K562 (cell line): ENCODE results near the gene STOM. TPM values are rescaled to one million over a fixed set of nuclear protein-coding genes. Genes with fewer than 3 reads are reported as not detected.
A peak's percentile ranks its signal among the peaks of the same experiment; 100 is the strongest.

ENCODE experiments used
- ATAC-seq: fragments of 200-7000 bp; cut with Tn5 transposase; 3 replicates; pipeline ENCODE4 v1.9.1; 2020; ENCODE audit warnings: moderate library complexity
- BruUV-seq: library from RNA; stranded (reverse); fragments of 400-500 nt; replicated peaks from 2 replicates; lab custom pipeline; 2021; lab: Mats Ljungman, UMichigan
- CTCF ChIA-PET: fragments of 300-600 bp; formaldehyde crosslinking; extraction: SDS; loops from one replicate; lab custom pipeline; 2021; ENCODE audit warnings: low intra/inter-chr PET ratio; lab: Yijun Ruan, JAX
- POLR2A ChIA-PET: fragments of 300-600, 350-650 bp; sonication (Branson Sonifier 250); formaldehyde crosslinking; extraction: SDS; loops from one replicate; lab custom pipeline; 2021; ENCODE audit warnings: antibody characterized with exemption, inconsistent platforms; lab: Yijun Ruan, JAX
- DNase-seq, 4 experiments: peaks; one replicate each; pipeline versions ENCODE4 v3.0.0 to v3.0.0-alpha.2; 2011 to 2018; ENCODE audit warnings: low spot score in 3 of 4, mixed read lengths in 3 of 4; ENCODE audit errors: extremely low read depth in 1 of 4
- FAIRE-seq: peaks from 2 replicates; lab custom pipeline; 2011; peaks lifted over from hg19 to GRCh38; lab: Jason Lieb, UNC
- H2AFZ ChIP-seq: 2 replicates; pipeline ENCODE4 v1.6.0; 2011; ENCODE audit warnings: low read depth, low read length, control low read depth, inconsistent platforms
- H3K27ac ChIP-seq: fragments of 200-600 bp; 3 replicates; pipeline ENCODE4 v1.8.0; 2011; ENCODE audit warnings: low read depth, mild to moderate bottlenecking, control low read depth, inconsistent platforms, low read length, moderate library complexity, mixed read lengths; ENCODE audit errors: extremely low read depth
- H3K27me3 ChIP-seq, 2 experiments: fragments of 300-600 bp in 1 of 2; 2 replicates in 1 of 2; 3 replicates in 1 of 2; pipeline versions ENCODE4 v1.6.0 to v1.8.0; 2011; ENCODE audit warnings: inconsistent platforms in 2 of 2, low read length in 2 of 2, mild to moderate bottlenecking in 1 of 2, mixed read lengths in 1 of 2, moderate library complexity in 1 of 2; ENCODE audit not compliant: control insufficient read depth in 2 of 2, insufficient read depth in 2 of 2
- H3K36me3 ChIP-seq: fragments of 300-600 bp; 3 replicates; pipeline ENCODE4 v1.8.0; 2011; ENCODE audit warnings: mild to moderate bottlenecking, low read length, inconsistent platforms; ENCODE audit not compliant: control insufficient read depth, insufficient read depth
- H3K4me1 ChIP-seq, 2 experiments: fragments of 200-600 bp in 1 of 2; replicated peaks in 1 of 2; 2 replicates in 1 of 2; 3 replicates in 1 of 2; pipeline versions ENCODE4 v1.5.1 to v1.8.0; 2011; ENCODE audit warnings: inconsistent platforms in 2 of 2, low read length in 2 of 2, mild to moderate bottlenecking in 1 of 2, mixed read lengths in 1 of 2, moderate library complexity in 1 of 2; ENCODE audit not compliant: control insufficient read depth in 2 of 2, insufficient read depth in 2 of 2
- H3K4me2 ChIP-seq: 2 replicates; pipeline ENCODE4 v1.6.1; 2011; ENCODE audit warnings: low read length, control low read depth, inconsistent platforms, mixed read lengths; ENCODE audit not compliant: insufficient read depth
- H3K4me3 ChIP-seq: fragments of 200-600 bp; sonication (generic), shearing (Covaris generic); 2 replicates; pipeline ENCODE4 v1.5.1; 2016; ENCODE audit warnings: control low read depth, inconsistent platforms
- H3K79me2 ChIP-seq: fragments of 200-600 bp; 3 replicates; pipeline ENCODE4 v1.8.0; 2011; ENCODE audit warnings: low read length, inconsistent platforms; ENCODE audit not compliant: control insufficient read depth, insufficient read depth
- H3K9ac ChIP-seq, 2 experiments: 2 replicates each; pipeline versions ENCODE4 v1.6.0 to v1.6.1; 2011; ENCODE audit warnings: low read depth in 2 of 2, low read length in 2 of 2, control low read depth in 1 of 2, inconsistent platforms in 1 of 2, mild to moderate bottlenecking in 1 of 2, mixed read lengths in 1 of 2; ENCODE audit not compliant: insufficient read depth in 1 of 2
- H3K9me1 ChIP-seq: one replicate; pipeline ENCODE4 v1.6.0; 2011; ENCODE audit warnings: inconsistent platforms, mild to moderate bottlenecking, low read length, moderate library complexity; ENCODE audit not compliant: control insufficient read depth, insufficient read depth
- H3K9me3 ChIP-seq: replicated peaks from 2 replicates; pipeline ENCODE4 v1.5.1; 2011; ENCODE audit warnings: low read depth, low read length, inconsistent platforms; ENCODE audit not compliant: control insufficient read depth, insufficient read depth
- H4K20me1 ChIP-seq: replicated peaks from 2 replicates; pipeline ENCODE4 v1.6.1; 2011; ENCODE audit warnings: low read length, inconsistent platforms, mixed read lengths; ENCODE audit not compliant: control insufficient read depth, insufficient read depth
- CTCF ChIP-seq, 3 experiments: IDR thresholded peaks in 2 of 3; conservative IDR thresholded peaks in 1 of 3; 2 replicates each; pipeline ENCODE4 v1.5.1; 2011 to 2012; ENCODE audit warnings: low read length in 3 of 3, mild to moderate bottlenecking in 3 of 3, control low read depth in 2 of 3, improper control_type of control experiment in 1 of 3, inconsistent platforms in 1 of 3, low read depth in 1 of 3, mixed read lengths in 1 of 3, moderate library complexity in 1 of 3; ENCODE audit not compliant: insufficient read depth in 2 of 3
- MNT ChIP-seq, 2 experiments: fragments of 450-650 bp; conservative IDR thresholded peaks; 2 replicates each; pipeline ENCODE4 v1.6.1; 2017; ENCODE audit warnings: mild to moderate bottlenecking in 2 of 2, moderate library complexity in 2 of 2
- REST ChIP-seq, 2 experiments: fragments of 450-650 bp; formaldehyde crosslinking in 1 of 2; IDR thresholded peaks; 2 replicates each; pipeline versions ENCODE4 v1.4.0 to v1.6.1; 2014 to 2020; ENCODE audit warnings: mild to moderate bottlenecking in 2 of 2, borderline replicate concordance in 1 of 2, low read depth in 1 of 2
- SAFB ChIP-seq: fragments of 200-400 bp; formaldehyde crosslinking; IDR thresholded peaks from 2 replicates; pipeline ENCODE4 v1.6.1; 2017; ENCODE audit warnings: low read depth, low read length, borderline replicate concordance
- SMC3 ChIP-seq: conservative IDR thresholded peaks from 2 replicates; pipeline ENCODE4 v1.6.1; 2011; ENCODE audit warnings: low read depth, low read length, improper control_type of control experiment; ENCODE audit not compliant: insufficient read depth
- ZNF24 ChIP-seq: fragments of 450-650 bp; IDR thresholded peaks from 2 replicates; pipeline ENCODE4 v1.6.1; 2016
- ZNF274 ChIP-seq: IDR thresholded peaks from 2 replicates; pipeline ENCODE4 v1.6.1; 2011; ENCODE audit warnings: low read depth, mild to moderate bottlenecking, low read length, moderate library complexity, borderline replicate concordance
- ZNF77 ChIP-seq: fragments of 250-450 bp; sonication (Bioruptor Pico); IDR thresholded peaks from 2 replicates; pipeline ENCODE4 v1.5.0; 2020
- WGBS: fragments of 100-300 bp; shearing (Covaris generic); methylation state at CpG from one replicate; pipeline ENCODE4 v1.1.6; 2016; ENCODE audit warnings: low coverage, mixed read lengths; ENCODE audit not compliant: insufficient coverage; ENCODE audit errors: missing lambda C conversion rate; 5-methylcytosine and 5-hydroxymethylcytosine counted together
- in situ Hi-C: fragments of 300-500 bp; cut with MboI; formaldehyde crosslinking; loops from 4 replicates; pipeline ENCODE4 v1.15.0; 2018; ENCODE audit warnings: inconsistent platforms, mixed read lengths
- intact Hi-C: fragments of 100-400 bp; cut with micrococcal nuclease; formaldehyde crosslinking; loops from 2 replicates; pipeline ENCODE4 v1.14.2; 2022
- polyA plus RNA-seq, 8 experiments: library from polyadenylated mRNA; depleted of rRNA in 4 of 8; stranded (reverse) in 5 of 8; unstranded in 3 of 8; fragments of >200 nt; fragmentation: Nextera tagmentation in 2 of 8; fragmentation: Illumina TruSeq in 1 of 8; extraction: Ambion mirVana in 2 of 8; extraction: Trizol in 1 of 8; gene quantifications; 2 replicates each; pipeline versions ENCODE4 v1.2.1 to v1.2.3, GENCODE V29; 2011 to 2014; ENCODE audit warnings: inconsistent platforms in 1 of 8, missing spikeins in 1 of 8
- total RNA-seq, 7 experiments: library from RNA; depleted of rRNA in 6 of 7; stranded (reverse); fragments of >200 nt in 6 of 7; fragmentation: Illumina TruSeq in 2 of 7; extraction: Trizol in 2 of 7; gene quantifications; 2 replicates each; pipeline versions ENCODE4 v1.2.1 to v1.2.3, GENCODE V29; 2011 to 2021; ENCODE audit warnings: low replicate concordance in 1 of 7

STOM gene
- total and polyA plus RNA-seq, 9 of the 15 experiments (the other 6 are each of a cell fraction or from before 2014, with no cell fraction given), result 23.2 to 140 (median 43.9) TPM

GRCh38 chr9:121399883-121400607 is 30.0 kb upstream of the STOM start:
- intact Hi-C loops, result loop anchor here (1.0 to 10.0 kb wide), 6 partner anchors 80 to 658 kb away; no protein-coding TSS in a partner anchor
- H4K20me1 ChIP-seq, result no peaks in the 10 kb centered on the region
- ChIA-PET CTCF (interaction anchor here (0.7 to 4.1 kb wide), 13 partner anchors 8 to 780 kb away, joined by 3 to 107 read pairs (median 3); partner anchors contain the start of gene RAB14), POLR2A (interaction anchor here (0.6 to 1.6 kb wide), 3 partner anchors 29 to 182 kb away, joined by 3 to 4 read pairs (median 3); no protein-coding TSS in a partner anchor)
- BruUV-seq, result no TSS peak
- no peaks in the 10 kb centered on the region for H3K9me3 ChIP-seq
- FAIRE-seq (peak; percentile 83), ATAC-seq (peak; percentile 79), DNase-seq (peak; percentile 42 to 77 (median 46))
- H3K79me2 ChIP-seq, result no peaks in the 10 kb centered on the region
- no peaks in the 10 kb centered on the region for H3K27me3 ChIP-seq
- H3K4me3 ChIP-seq, result no peak overlapping the region
- no peak overlapping the region for H3K9ac ChIP-seq
- H3K36me3 ChIP-seq, result no peaks in the 10 kb centered on the region
- in situ Hi-C loops, result loop anchor here (5.0 to 10.0 kb wide), 3 partner anchors 83 to 645 kb away; no protein-coding TSS in a partner anchor
- H3K27ac ChIP-seq, result no peak overlapping the region
- no peak overlapping the region for H2AFZ ChIP-seq
- no peaks in the 10 kb centered on the region for H3K9me1 ChIP-seq
- WGBS, result 12% methylated on average over 9 of the region's 9 CpGs
- H3K4me2 ChIP-seq, result no peak overlapping the region
- peaks cover 0 to 5% of the 10 kb centered on the region in 2 experiments; a peak in 2 of 5 replicates for H3K4me1 ChIP-seq
- no peak for TF ChIP-seq ZNF77 (CRISPR knock-in tag)
- TF ChIP-seq ZNF24, result peak; percentile 97
- TF ChIP-seq MNT (conservative IDR thresholded peaks at IDR 0.05), result 0 out of 4 replicates have a peak, but pooled peaks of 1 of the 2 experiments have one; percentile 34
- TF ChIP-seq ZNF274, result no peak
- peak; percentile 43 to 86 (median 71); a peak in 3 of 6 replicates for TF ChIP-seq CTCF (IDR thresholded peaks at IDR 0.05 in 2 of 3, conservative IDR thresholded peaks at IDR 0.05 in 1 of 3; ENCODE audit: insufficient read depth in 2 of 3, low read depth in 1 of 3, low read length in 3 of 3)
- peak; percentile 77 for TF ChIP-seq SMC3
- no peak for TF ChIP-seq SAFB
- TF ChIP-seq REST (IDR thresholded peaks at IDR 0.05; ENCODE audit: borderline replicate concordance), result peak; percentile 89
- TF ChIP-seq REST (CRISPR knock-in tag; IDR thresholded peaks at IDR 0.05; ENCODE audit: low read depth), result no peak
